DOHH2 (cell line): ENCODE measurements around the gene IFNLR1.

Experiments used
- H3F3A ChIP-seq: fragments of 200-600 bp; sonication (generic), shearing (Covaris generic); 2 replicates; pipeline ENCODE4 v1.6.0; 2016; ENCODE audit warnings: antibody characterized with exemption, mild to moderate bottlenecking; ENCODE audit not compliant: control insufficient read depth, insufficient read depth
- H3K27ac ChIP-seq: fragments of 200-600 bp; sonication (generic); 2 replicates; pipeline ENCODE4 v1.5.1; 2014; ENCODE audit warnings: low read depth, mild to moderate bottlenecking, low read length, moderate library complexity
- H3K27me3 ChIP-seq: fragments of 200-600 bp; sonication (generic); 2 replicates; pipeline ENCODE4 v1.6.1; 2014; ENCODE audit warnings: mild to moderate bottlenecking, low read length, mixed read lengths; ENCODE audit not compliant: control insufficient read depth
- H3K36me3 ChIP-seq: fragments of 200-600 bp; sonication (generic); 2 replicates; pipeline ENCODE4 v1.6.1; 2014; ENCODE audit warnings: mild to moderate bottlenecking, low read length, moderate library complexity, mixed read lengths; ENCODE audit not compliant: control insufficient read depth
- H3K4me1 ChIP-seq: fragments of 200-600 bp; sonication (generic); 2 replicates; pipeline ENCODE4 v1.6.1; 2014; ENCODE audit warnings: mild to moderate bottlenecking, low read length, mixed read lengths; ENCODE audit not compliant: control insufficient read depth
- H3K4me2 ChIP-seq: fragments of 200-600 bp; sonication (generic); 2 replicates; pipeline ENCODE4 v1.6.0; 2014; ENCODE audit warnings: mild to moderate bottlenecking, low read length, moderate library complexity
- H3K4me3 ChIP-seq: fragments of 200-600 bp; sonication (generic); 2 replicates; pipeline ENCODE4 v1.5.1; 2014; ENCODE audit warnings: mild to moderate bottlenecking, low read length, mixed read lengths
- H3K79me2 ChIP-seq: fragments of 200-600 bp; sonication (generic); 2 replicates; pipeline ENCODE4 v1.6.1; 2014; ENCODE audit warnings: mild to moderate bottlenecking, low read length, mixed read lengths; ENCODE audit not compliant: control insufficient read depth
- H3K9me2 ChIP-seq: fragments of 200-600 bp; sonication (generic); replicated peaks from 2 replicates; pipeline ENCODE4 v1.6.1; 2014; ENCODE audit warnings: mild to moderate bottlenecking, low read length, mixed read lengths; ENCODE audit not compliant: control insufficient read depth
- H3K9me3 ChIP-seq: fragments of 200-600 bp; sonication (generic); 2 replicates; pipeline ENCODE4 v1.6.1; 2014; ENCODE audit warnings: antibody characterized with exemption, low read length, mixed read lengths; ENCODE audit not compliant: control insufficient read depth, insufficient read depth
- H4K20me1 ChIP-seq: fragments of 200-600 bp; sonication (generic); 2 replicates; pipeline ENCODE4 v1.6.0; 2014; ENCODE audit warnings: low read depth, mild to moderate bottlenecking, antibody characterized with exemption, low read length, moderate library complexity; ENCODE audit not compliant: control insufficient read depth, insufficient read depth
- EZH2phosphoT487 ChIP-seq: fragments of 200-600 bp; sonication (generic); IDR thresholded peaks from 2 replicates; pipeline ENCODE4 v1.6.1; 2017; ENCODE audit warnings: borderline replicate concordance, mild to moderate bottlenecking, antibody characterized with exemption, low read length, moderate library complexity, mixed read lengths
- TF ChIP-seq, protein P1 (sequence below): fragments of 200-600 bp; sonication (generic); IDR thresholded peaks from one replicate; pipeline ENCODE4 v1.5.1; 2014; ENCODE audit warnings: antibody characterized with exemption, mild to moderate bottlenecking, low read depth, low read length; ENCODE audit not compliant: poor library complexity, severe bottlenecking

The IFNLR1 gene

DNA sequence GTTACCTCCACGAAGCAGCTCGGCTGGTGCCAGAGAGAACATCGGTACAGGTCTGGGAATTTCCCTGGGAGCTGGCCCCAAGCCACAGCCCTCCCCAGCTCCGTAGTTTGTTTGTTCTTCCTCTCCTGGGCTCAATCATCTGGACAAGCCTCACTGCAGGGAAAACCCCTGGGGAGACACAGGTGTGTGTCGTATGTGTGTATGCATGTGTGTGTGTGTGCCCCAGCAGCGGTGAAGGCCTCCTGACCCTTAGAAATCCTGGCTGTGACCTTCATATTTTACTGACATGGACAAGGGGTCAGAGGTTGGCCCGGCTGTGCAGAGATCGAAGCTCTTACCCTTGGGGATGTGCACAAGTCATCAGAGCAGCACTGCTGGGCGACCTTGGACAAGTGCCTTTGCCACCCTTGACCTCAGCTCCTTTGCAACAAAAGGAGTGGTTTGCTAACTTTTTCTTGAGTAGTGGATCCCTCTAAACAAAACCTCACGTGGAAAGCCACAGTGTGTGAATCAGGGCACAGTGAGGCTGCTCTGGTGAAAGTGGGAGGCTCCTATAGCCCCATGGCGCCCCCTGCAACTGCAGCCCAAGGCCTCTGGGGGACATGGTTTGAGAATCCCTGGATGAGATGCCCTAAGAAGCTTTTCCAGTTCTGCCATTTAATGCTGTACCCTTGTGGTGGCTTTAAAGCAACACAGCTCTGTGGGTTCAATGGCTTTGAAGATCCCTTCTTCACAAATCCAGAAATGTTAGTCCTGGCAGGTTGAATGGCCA is 31.9 kb downstream of the IFNLR1 start:
- no peaks in the 10 kb centered on the region for H3K9me2 ChIP-seq
- no peaks in the 10 kb centered on the region for H3K9me3 ChIP-seq
- H3K27me3 ChIP-seq: no peaks in the 10 kb centered on the region
- H4K20me1 ChIP-seq: no peaks in the 10 kb centered on the region
- peak overlapping the region; percentile 75 for H3K4me3 ChIP-seq
- peaks cover 62% of the 10 kb centered on the region for H3K36me3 ChIP-seq
- peak overlapping the region; percentile 96 for H3K27ac ChIP-seq
- peaks cover 54% of the 10 kb centered on the region for H3K4me1 ChIP-seq
- TF ChIP-seq, protein P1, sequence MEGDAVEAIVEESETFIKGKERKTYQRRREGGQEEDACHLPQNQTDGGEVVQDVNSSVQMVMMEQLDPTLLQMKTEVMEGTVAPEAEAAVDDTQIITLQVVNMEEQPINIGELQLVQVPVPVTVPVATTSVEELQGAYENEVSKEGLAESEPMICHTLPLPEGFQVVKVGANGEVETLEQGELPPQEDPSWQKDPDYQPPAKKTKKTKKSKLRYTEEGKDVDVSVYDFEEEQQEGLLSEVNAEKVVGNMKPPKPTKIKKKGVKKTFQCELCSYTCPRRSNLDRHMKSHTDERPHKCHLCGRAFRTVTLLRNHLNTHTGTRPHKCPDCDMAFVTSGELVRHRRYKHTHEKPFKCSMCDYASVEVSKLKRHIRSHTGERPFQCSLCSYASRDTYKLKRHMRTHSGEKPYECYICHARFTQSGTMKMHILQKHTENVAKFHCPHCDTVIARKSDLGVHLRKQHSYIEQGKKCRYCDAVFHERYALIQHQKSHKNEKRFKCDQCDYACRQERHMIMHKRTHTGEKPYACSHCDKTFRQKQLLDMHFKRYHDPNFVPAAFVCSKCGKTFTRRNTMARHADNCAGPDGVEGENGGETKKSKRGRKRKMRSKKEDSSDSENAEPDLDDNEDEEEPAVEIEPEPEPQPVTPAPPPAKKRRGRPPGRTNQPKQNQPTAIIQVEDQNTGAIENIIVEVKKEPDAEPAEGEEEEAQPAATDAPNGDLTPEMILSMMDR: peak; percentile 81
- TF ChIP-seq EZH2phosphoT487: no peak
- H3K79me2 ChIP-seq: peaks cover 45% of the 10 kb centered on the region
- H3K4me2 ChIP-seq: peak overlapping the region; percentile 98
- H3F3A ChIP-seq: peaks cover 22% of the 10 kb centered on the region

DNA sequence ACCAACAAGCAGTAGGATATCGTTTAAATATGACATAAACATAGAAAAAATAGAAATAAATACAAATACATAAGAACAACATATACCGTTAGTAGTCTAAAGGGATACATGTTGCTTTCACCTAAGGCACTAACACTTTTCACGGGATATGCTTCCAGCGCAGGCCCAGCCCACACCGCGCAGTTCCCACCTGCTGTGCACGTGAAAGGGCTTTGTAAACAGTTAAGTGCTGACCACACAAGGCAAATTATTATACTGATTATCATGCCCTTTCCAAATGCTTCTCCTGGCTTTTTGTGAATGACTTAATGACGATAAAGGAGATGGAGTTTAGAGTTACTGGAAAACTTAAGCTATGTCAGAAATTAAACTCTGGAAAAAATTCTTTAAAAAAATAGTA is 32.9 kb downstream of the IFNLR1 start:
- H3K27ac ChIP-seq: peak overlapping the region; percentile 96
- H3K27me3 ChIP-seq: no peaks in the 10 kb centered on the region
- peaks cover 53% of the 10 kb centered on the region for H3K36me3 ChIP-seq
- TF ChIP-seq, protein P1: no peak
- no peak for TF ChIP-seq EZH2phosphoT487
- no peaks in the 10 kb centered on the region for H4K20me1 ChIP-seq
- H3K9me2 ChIP-seq: no peaks in the 10 kb centered on the region
- H3K4me1 ChIP-seq: peaks cover 61% of the 10 kb centered on the region
- no peaks in the 10 kb centered on the region for H3K9me3 ChIP-seq
- peak overlapping the region; percentile 98 for H3K4me2 ChIP-seq
- H3K79me2 ChIP-seq: peaks cover 45% of the 10 kb centered on the region
- H3K4me3 ChIP-seq: peak overlapping the region; percentile 75
- peaks cover 20% of the 10 kb centered on the region for H3F3A ChIP-seq

DNA sequence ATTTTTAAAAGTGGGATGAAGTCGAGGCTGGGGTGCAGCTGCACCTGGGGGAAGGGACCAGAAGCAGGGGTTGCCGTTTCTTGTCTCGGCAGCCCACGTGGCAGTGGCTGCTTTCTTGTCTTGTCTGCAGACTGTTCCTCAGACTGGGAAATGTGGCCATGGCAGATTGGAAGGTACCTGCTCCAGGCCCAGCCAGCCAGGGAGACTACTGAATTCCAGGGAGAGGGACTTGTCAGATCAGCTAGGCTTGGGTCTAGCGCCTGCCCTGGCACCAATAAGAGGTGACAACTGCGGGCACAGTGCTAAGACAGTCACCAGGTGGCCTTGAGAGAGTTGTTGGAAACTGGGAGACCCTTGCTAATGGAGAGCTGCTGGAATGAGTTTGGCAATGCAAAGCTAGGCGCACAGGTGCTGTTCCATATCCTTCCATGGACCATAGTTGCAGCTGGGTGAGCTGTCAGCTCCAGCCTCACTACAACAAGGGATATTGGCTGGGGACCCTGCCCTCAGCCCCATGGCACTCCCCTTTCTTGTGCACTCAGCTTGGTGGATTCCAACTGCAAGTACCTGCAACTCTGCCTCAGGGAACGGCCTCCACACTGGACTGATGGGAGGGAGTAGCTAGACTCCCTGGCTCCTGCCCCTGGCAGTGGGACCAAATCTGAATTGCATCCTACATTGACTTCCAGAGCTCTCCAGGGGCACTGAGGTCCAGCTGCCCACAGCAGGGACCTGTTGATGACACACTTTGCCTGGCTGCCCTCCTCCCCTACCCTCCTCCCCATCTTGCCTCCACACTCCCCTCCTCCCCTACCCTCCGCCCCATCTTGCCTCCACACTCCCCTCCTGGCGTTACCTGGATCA is 34.2 kb downstream of the IFNLR1 start:
- H3K4me2 ChIP-seq: peak overlapping the region; percentile 98
- H3K27ac ChIP-seq: peak overlapping the region; percentile 96
- H3K79me2 ChIP-seq: peaks cover 45% of the 10 kb centered on the region
- peaks cover 61% of the 10 kb centered on the region for H3K4me1 ChIP-seq
- H3K9me3 ChIP-seq: no peaks in the 10 kb centered on the region
- peaks cover 40% of the 10 kb centered on the region for H3K36me3 ChIP-seq
- H3K4me3 ChIP-seq: peak overlapping the region; percentile 75
- H3K9me2 ChIP-seq: no peaks in the 10 kb centered on the region
- no peak for TF ChIP-seq EZH2phosphoT487
- TF ChIP-seq, protein P1: peak; percentile 26
- peaks cover 18% of the 10 kb centered on the region for H3F3A ChIP-seq
- H3K27me3 ChIP-seq: no peaks in the 10 kb centered on the region
- H4K20me1 ChIP-seq: no peaks in the 10 kb centered on the region
